Fibroblast of the aortic adventitia (primary cell): ENCODE measurements around the gene SCGB1D2. TPM values are rescaled to one million over a fixed set of nuclear protein-coding genes. Genes with fewer than 3 reads are reported as not detected.

Experiments
- DNase-seq: peaks from one replicate; pipeline ENCODE4 v3.0.0-alpha.2; 2010; ENCODE audit warnings: low read depth
- H3K4me3 ChIP-seq: 2 replicates; pipeline ENCODE4 v1.5.1; 2011; ENCODE audit warnings: low read depth, mild to moderate bottlenecking, control low read depth, low read length, moderate library complexity
- total RNA-seq: library from RNA; depleted of rRNA; stranded (reverse); fragments of >200 nt; gene quantifications from 2 replicates; pipeline ENCODE4 v1.2.3, GENCODE V29; 2012; ENCODE audit warnings: low replicate concordance
- TF ChIP-seq, protein P1 (sequence below): IDR thresholded peaks from 2 replicates; pipeline ENCODE4 v1.5.1; 2011; ENCODE audit warnings: mild to moderate bottlenecking, low read length, control low read depth, inconsistent platforms; ENCODE audit not compliant: insufficient read depth

Gene SCGB1D2
- total RNA-seq, 1 donor = not detected

DNA sequence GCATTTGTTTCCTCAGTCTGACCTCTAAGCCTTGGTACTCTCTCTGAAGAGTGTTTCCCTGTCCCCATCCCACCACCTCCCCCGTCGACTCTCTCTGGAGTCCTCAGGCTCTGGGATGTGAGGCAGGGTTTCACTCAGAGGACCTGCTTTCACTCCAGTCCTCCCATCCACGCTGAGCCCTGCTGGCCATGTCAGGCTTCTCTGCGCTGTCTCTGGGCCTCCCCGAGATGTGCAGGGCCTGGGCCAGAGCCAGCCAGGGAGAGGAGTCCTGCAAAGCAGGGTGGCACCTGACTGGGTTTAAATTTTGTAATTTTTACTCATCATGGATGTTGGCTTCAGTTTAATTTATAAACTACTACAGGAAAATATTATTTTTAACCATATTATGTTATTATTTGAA lies 31.2 kb downstream of the SCGB1D2 start:
- TF ChIP-seq, protein P1, sequence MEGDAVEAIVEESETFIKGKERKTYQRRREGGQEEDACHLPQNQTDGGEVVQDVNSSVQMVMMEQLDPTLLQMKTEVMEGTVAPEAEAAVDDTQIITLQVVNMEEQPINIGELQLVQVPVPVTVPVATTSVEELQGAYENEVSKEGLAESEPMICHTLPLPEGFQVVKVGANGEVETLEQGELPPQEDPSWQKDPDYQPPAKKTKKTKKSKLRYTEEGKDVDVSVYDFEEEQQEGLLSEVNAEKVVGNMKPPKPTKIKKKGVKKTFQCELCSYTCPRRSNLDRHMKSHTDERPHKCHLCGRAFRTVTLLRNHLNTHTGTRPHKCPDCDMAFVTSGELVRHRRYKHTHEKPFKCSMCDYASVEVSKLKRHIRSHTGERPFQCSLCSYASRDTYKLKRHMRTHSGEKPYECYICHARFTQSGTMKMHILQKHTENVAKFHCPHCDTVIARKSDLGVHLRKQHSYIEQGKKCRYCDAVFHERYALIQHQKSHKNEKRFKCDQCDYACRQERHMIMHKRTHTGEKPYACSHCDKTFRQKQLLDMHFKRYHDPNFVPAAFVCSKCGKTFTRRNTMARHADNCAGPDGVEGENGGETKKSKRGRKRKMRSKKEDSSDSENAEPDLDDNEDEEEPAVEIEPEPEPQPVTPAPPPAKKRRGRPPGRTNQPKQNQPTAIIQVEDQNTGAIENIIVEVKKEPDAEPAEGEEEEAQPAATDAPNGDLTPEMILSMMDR = no peak
- no peak overlapping the region for H3K4me3 ChIP-seq
- no peak for DNase-seq

DNA sequence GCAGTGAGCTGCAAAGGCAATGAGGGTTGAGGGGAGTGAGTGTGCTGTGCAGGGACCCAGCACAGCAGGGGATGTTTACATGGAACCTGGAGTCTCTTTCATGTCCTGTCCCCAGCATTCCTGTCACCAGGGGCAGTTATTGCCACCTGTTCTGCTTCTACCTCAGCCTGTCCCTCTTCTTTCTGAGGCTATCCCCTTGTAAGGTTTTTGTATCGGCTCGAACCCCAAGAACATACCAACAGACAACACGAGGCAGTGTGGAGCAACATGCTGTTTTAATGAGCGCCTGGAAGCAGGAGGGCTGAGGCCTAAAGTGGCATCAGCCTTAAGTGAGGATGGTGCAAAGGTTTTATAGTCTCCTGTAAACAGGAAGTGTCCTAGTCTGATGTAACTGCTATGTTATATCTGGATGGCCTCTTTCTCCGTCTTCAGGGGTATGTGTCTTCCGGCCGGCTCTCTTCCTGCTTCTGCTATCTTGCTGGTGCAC lies 31.8 kb downstream of the SCGB1D2 start:
- H3K4me3 ChIP-seq = no peak overlapping the region
- TF ChIP-seq, protein P1 = no peak
- no peak for DNase-seq

DNA sequence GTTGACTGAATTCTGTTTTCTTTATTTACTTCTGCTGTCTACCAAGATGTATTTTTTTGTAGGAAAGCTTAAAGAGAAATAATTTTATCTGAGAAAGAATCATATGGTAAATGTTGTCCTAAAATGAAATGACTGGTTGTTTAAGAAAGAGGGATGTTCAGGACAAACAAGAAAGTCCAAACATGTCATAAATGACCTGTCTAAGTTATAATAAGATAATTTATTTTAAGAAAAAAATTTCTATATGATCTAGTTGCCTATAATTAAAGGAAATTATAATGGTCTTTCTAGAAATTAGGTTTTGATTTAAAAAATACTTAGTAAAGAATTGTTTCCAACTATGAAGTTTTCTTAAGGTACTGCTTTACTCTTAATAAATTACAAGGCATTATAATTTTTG lies 38.4 kb downstream of the SCGB1D2 start:
- TF ChIP-seq, protein P1 = no peak
- no peak overlapping the region for H3K4me3 ChIP-seq
- DNase-seq = no peak

Other genes starting within 250 kb of the SCGB1D2 start
- 3.2 and 47.5 TPM in 2 replicates for gene INCENP, start 118.2 kb upstream of the SCGB1D2 start, total RNA-seq
- gene SCGB1D1, start 52.0 kb upstream of the SCGB1D2 start, total RNA-seq = not detected in 2 replicates
- gene SCGB2A1, start 33.6 kb upstream of the SCGB1D2 start, total RNA-seq = not detected in 2 replicates
- not detected in 2 replicates for gene SCGB2A2, start 27.9 kb downstream of the SCGB1D2 start, total RNA-seq
- not detected in 2 replicates for gene SCGB1D4, start 56.8 kb downstream of the SCGB1D2 start, total RNA-seq
- gene ASRGL1, start 95.2 kb downstream of the SCGB1D2 start, total RNA-seq = 0.18 and 0.98 TPM in 2 replicates
- gene SCGB1A1, start 176.8 kb downstream of the SCGB1D2 start, total RNA-seq = not detected in 2 replicates